ENCODE measurements around the gene SLC40A1.

The SLC40A1 gene

DNA sequence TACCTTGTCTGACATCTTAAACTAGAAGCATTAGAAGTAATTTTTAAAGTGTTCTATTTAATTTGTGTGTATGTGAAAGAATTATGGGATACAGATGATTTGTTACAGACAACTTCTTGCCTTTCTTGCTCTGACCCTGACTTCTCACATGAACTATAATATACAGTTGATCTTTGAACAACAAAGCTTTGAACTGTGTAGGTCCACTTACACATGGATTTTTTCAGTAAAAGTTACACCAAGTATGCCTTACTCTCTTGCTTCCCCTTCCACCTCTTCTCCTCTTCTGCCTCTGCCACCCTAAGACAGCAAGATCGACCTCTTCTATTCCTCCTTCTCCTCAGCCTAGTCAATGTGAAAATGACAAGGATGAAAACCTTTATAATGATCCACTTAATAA lies 42.2 kb downstream of the SLC40A1 start:
- no peaks in the 10 kb centered on the region for H4K20me1 ChIP-seq (ENCODE audit: insufficient read depth, low read length, poor library complexity, severe bottlenecking)
- H3K79me2 ChIP-seq (ENCODE audit: insufficient read depth, low read length) = no peaks in the 10 kb centered on the region
- TF ChIP-seq, protein P1, sequence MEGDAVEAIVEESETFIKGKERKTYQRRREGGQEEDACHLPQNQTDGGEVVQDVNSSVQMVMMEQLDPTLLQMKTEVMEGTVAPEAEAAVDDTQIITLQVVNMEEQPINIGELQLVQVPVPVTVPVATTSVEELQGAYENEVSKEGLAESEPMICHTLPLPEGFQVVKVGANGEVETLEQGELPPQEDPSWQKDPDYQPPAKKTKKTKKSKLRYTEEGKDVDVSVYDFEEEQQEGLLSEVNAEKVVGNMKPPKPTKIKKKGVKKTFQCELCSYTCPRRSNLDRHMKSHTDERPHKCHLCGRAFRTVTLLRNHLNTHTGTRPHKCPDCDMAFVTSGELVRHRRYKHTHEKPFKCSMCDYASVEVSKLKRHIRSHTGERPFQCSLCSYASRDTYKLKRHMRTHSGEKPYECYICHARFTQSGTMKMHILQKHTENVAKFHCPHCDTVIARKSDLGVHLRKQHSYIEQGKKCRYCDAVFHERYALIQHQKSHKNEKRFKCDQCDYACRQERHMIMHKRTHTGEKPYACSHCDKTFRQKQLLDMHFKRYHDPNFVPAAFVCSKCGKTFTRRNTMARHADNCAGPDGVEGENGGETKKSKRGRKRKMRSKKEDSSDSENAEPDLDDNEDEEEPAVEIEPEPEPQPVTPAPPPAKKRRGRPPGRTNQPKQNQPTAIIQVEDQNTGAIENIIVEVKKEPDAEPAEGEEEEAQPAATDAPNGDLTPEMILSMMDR (conservative IDR thresholded peaks at IDR 0.05; ENCODE audit: low read length) = no peak
- TF ChIP-seq EZH2phosphoT487 (IDR thresholded peaks at IDR 0.05; ENCODE audit: borderline replicate concordance) = no peak
- no peak overlapping the region for H2AFZ ChIP-seq (ENCODE audit: low read length)
- H3K27me3 ChIP-seq (ENCODE audit: insufficient read depth, low read length, poor library complexity, severe bottlenecking) = no peaks in the 10 kb centered on the region
- H3K4me3 ChIP-seq (ENCODE audit: low read length, poor library complexity, severe bottlenecking) = no peak overlapping the region
- no peaks in the 10 kb centered on the region for H3K9me3 ChIP-seq (ENCODE audit: insufficient read depth, low read depth, low read length)
- no peaks in the 10 kb centered on the region for H3F3A ChIP-seq (ENCODE audit: low read depth)
- H3K36me3 ChIP-seq (ENCODE audit: insufficient read depth, low read length) = no peaks in the 10 kb centered on the region
- no peaks in the 10 kb centered on the region for H3K9me2 ChIP-seq (replicated peaks; ENCODE audit: low read depth, low read length)
- no peaks in the 10 kb centered on the region for H3K4me1 ChIP-seq (ENCODE audit: insufficient read depth, low read length, poor library complexity, severe bottlenecking)
- no peak overlapping the region for H3K4me2 ChIP-seq (ENCODE audit: low read depth, low read length, poor library complexity, severe bottlenecking)
- no peak overlapping the region for H3K9ac ChIP-seq (ENCODE audit: low read depth, low read length, poor library complexity, severe bottlenecking)

DNA sequence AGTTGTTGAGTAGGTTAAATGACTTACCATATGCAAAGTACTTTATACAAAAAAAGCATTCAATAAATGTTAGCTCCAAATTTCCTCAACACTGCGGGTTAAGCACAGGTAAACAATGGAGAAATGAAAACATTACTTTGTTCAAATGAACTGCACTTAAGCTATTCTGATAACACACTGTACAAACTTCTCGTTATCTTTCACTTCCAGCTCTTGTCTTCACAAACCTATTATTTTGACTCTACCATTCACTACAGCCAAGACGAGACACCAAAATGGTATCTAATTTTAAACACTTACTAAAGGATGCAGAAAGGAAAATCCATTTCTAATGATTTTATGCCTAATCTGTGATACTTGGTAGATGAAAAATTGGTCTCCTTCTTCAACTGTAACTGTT lies 43.8 kb downstream of the SLC40A1 start:
- no peaks in the 10 kb centered on the region for H3F3A ChIP-seq (ENCODE audit: low read depth)
- H3K9me3 ChIP-seq (ENCODE audit: insufficient read depth, low read depth, low read length) = no peaks in the 10 kb centered on the region
- H3K79me2 ChIP-seq (ENCODE audit: insufficient read depth, low read length) = no peaks in the 10 kb centered on the region
- no peak overlapping the region for H3K9ac ChIP-seq (ENCODE audit: low read depth, low read length, poor library complexity, severe bottlenecking)
- H2AFZ ChIP-seq (ENCODE audit: low read length) = no peak overlapping the region
- H3K36me3 ChIP-seq (ENCODE audit: insufficient read depth, low read length) = no peaks in the 10 kb centered on the region
- H3K9me2 ChIP-seq (replicated peaks; ENCODE audit: low read depth, low read length) = no peaks in the 10 kb centered on the region
- H3K4me3 ChIP-seq (ENCODE audit: low read length, poor library complexity, severe bottlenecking) = no peak overlapping the region
- H3K27me3 ChIP-seq (ENCODE audit: insufficient read depth, low read length, poor library complexity, severe bottlenecking) = no peaks in the 10 kb centered on the region
- TF ChIP-seq, protein P1 (conservative IDR thresholded peaks at IDR 0.05; ENCODE audit: low read length) = no peak
- TF ChIP-seq EZH2phosphoT487 (IDR thresholded peaks at IDR 0.05; ENCODE audit: borderline replicate concordance) = no peak
- H3K4me1 ChIP-seq (ENCODE audit: insufficient read depth, low read length, poor library complexity, severe bottlenecking) = no peaks in the 10 kb centered on the region
- H4K20me1 ChIP-seq (ENCODE audit: insufficient read depth, low read length, poor library complexity, severe bottlenecking) = no peaks in the 10 kb centered on the region
- no peak overlapping the region for H3K4me2 ChIP-seq (ENCODE audit: low read depth, low read length, poor library complexity, severe bottlenecking)

GRCh38 chr2:189534854-189535832 lies 45.4 kb downstream of the SLC40A1 start:
- Histone ChIP-seq H4K20me1 (ENCODE audit: insufficient read depth, low read length, poor library complexity, severe bottlenecking) (no peaks in the 10 kb centered on the region), H3K79me2 (ENCODE audit: insufficient read depth, low read length) (no peaks in the 10 kb centered on the region), H3K9me2 (replicated peaks; ENCODE audit: low read depth, low read length) (no peaks in the 10 kb centered on the region), H3K4me3 (ENCODE audit: low read length, poor library complexity, severe bottlenecking) (no peak overlapping the region), H3K27me3 (ENCODE audit: insufficient read depth, low read length, poor library complexity, severe bottlenecking) (no peaks in the 10 kb centered on the region), H3K4me1 (ENCODE audit: insufficient read depth, low read length, poor library complexity, severe bottlenecking) (no peaks in the 10 kb centered on the region), H3K4me2 (ENCODE audit: low read depth, low read length, poor library complexity, severe bottlenecking) (no peak overlapping the region), H3K9me3 (ENCODE audit: insufficient read depth, low read depth, low read length) (no peaks in the 10 kb centered on the region), H3K9ac (ENCODE audit: low read depth, low read length, poor library complexity, severe bottlenecking) (no peak overlapping the region), H3K36me3 (ENCODE audit: insufficient read depth, low read length) (no peaks in the 10 kb centered on the region), H3F3A (ENCODE audit: low read depth) (no peaks in the 10 kb centered on the region), H2AFZ (ENCODE audit: low read length) (no peak overlapping the region)
- no peak for TF ChIP-seq EZH2phosphoT487 (IDR thresholded peaks at IDR 0.05; ENCODE audit: borderline replicate concordance)
- TF ChIP-seq, protein P1 (conservative IDR thresholded peaks at IDR 0.05; ENCODE audit: low read length) = no peak
